SK-N-MC (cell line): ENCODE measurements around the gene PUS7L.
"Not testable (repeated sequence)": the region's sequence is repeated elsewhere in the genome, so short reads cannot be mapped to it uniquely, and the experiment has no call there.

Experiments used
- EZH2 ChIP-seq: fragments of 200-600 bp; sonication (generic); IDR thresholded peaks from one replicate; pipeline ENCODE4 v1.6.1; 2017; ENCODE audit warnings: antibody characterized with exemption
- FOXP2 ChIP-seq: optimal IDR thresholded peaks from 2 replicates; pipeline ENCODE3; 2011; ENCODE audit warnings: mild to moderate bottlenecking, moderate library complexity; ENCODE audit not compliant: insufficient read depth; ENCODE audit errors: extremely low read length, control extremely low read depth
- POLR2AphosphoS5 ChIP-seq: IDR thresholded peaks from 2 replicates; pipeline ENCODE4 v1.6.1; 2012; ENCODE audit warnings: mild to moderate bottlenecking, low read depth, low read length, borderline replicate concordance

DNA sequence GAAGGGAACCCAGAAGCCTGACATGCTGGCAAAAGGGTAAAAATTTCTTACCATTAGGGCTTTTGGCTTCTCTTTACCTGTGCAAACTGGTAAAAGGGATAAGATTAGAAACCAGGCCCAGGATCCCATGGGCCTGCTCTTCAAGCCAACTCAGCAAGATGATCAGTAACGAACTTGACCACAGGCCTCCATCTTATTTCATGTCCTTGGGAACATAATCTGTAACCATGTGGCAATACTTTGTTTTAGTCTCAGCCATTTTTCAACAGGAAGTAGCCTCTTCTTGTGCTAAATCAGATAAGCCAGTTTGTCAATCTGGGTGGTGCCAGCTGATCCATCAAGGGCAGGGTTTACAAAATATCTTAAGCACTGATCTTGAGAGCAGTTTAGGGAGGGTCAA is 57.4 kb downstream of the PUS7L start:
- TF ChIP-seq EZH2, FOXP2, POLR2AphosphoS5: not testable (repeated sequence)
